Neutrophil (primary cell): ENCODE data around the gene ATOSA.

Source experiments
- H3K27ac ChIP-seq: fragments of 200-600 bp; sonication (generic); 2 replicates; pipeline ENCODE4 v1.5.1; 2016; ENCODE audit warnings: mild to moderate bottlenecking, moderate library complexity
- H3K27me3 ChIP-seq: fragments of 200-600 bp; sonication (generic); 2 replicates; pipeline ENCODE4 v1.6.0; 2016; ENCODE audit warnings: mild to moderate bottlenecking
- H3K36me3 ChIP-seq: fragments of 200-600 bp; sonication (generic); 2 replicates; pipeline ENCODE4 v1.5.1; 2017
- H3K4me1 ChIP-seq, 2 experiments: fragments of 200-600 bp in 1 of 2; sonication (generic) in 1 of 2; 1 replicate in 1 of 2; 2 replicates in 1 of 2; pipeline versions ENCODE4 v1.5.1 to v1.6.1; 2013 to 2016; ENCODE audit warnings: low read depth in 1 of 2, low read length in 1 of 2, mild to moderate bottlenecking in 1 of 2, moderate library complexity in 1 of 2; ENCODE audit not compliant: control insufficient read depth in 1 of 2, insufficient read depth in 1 of 2
- H3K4me3 ChIP-seq, 2 experiments: fragments of 200-600 bp in 1 of 2; sonication (generic) in 1 of 2; 1 replicate in 1 of 2; 2 replicates in 1 of 2; pipeline ENCODE4 v1.5.1; 2013 to 2016; ENCODE audit warnings: low read depth in 1 of 2, low read length in 1 of 2, mild to moderate bottlenecking in 1 of 2, moderate library complexity in 1 of 2
- H3K9me3 ChIP-seq: fragments of 200-600 bp; sonication (generic); 2 replicates; pipeline ENCODE4 v1.5.1; 2016
- TF ChIP-seq, protein P1 (sequence below): fragments of 200-600 bp; sonication (generic); IDR thresholded peaks from 2 replicates; pipeline ENCODE4 v1.5.1; 2016; ENCODE audit warnings: antibody characterized with exemption

ATOSA gene

DNA sequence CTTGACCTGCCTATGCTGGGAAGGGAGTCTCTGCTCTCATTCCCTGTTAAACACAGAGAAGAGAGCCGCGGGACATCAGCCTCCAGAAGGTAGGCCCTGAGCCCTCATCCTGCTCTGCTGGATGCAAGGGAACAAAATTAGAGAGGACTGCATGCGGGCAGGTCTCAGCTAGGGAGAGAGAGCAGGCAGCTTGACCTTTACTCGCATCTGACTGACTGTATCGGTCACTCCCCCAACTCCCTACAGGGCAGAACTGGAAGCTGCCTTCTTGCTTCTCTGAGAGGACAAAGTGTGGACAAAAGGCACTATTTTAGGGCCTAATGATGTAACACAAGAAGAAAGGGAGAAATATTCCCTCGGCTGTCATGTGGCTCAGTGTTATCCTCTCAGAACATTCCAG is 38.7 kb upstream of the ATOSA start:
- TF ChIP-seq, protein P1, sequence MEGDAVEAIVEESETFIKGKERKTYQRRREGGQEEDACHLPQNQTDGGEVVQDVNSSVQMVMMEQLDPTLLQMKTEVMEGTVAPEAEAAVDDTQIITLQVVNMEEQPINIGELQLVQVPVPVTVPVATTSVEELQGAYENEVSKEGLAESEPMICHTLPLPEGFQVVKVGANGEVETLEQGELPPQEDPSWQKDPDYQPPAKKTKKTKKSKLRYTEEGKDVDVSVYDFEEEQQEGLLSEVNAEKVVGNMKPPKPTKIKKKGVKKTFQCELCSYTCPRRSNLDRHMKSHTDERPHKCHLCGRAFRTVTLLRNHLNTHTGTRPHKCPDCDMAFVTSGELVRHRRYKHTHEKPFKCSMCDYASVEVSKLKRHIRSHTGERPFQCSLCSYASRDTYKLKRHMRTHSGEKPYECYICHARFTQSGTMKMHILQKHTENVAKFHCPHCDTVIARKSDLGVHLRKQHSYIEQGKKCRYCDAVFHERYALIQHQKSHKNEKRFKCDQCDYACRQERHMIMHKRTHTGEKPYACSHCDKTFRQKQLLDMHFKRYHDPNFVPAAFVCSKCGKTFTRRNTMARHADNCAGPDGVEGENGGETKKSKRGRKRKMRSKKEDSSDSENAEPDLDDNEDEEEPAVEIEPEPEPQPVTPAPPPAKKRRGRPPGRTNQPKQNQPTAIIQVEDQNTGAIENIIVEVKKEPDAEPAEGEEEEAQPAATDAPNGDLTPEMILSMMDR: no peak
- Histone ChIP-seq H3K4me3 (no peak overlapping the region), H3K4me1 (no peaks in the 10 kb centered on the region), H3K9me3 (no peaks in the 10 kb centered on the region), H3K27me3 (no peaks in the 10 kb centered on the region), H3K36me3 (no peaks in the 10 kb centered on the region), H3K27ac (no peak overlapping the region)

- Histone ChIP-seq H3K27ac (no peak overlapping the region), H3K27me3 (no peaks in the 10 kb centered on the region), H3K4me3 (no peak overlapping the region), H3K4me1 (no peaks in the 10 kb centered on the region), H3K9me3 (no peaks in the 10 kb centered on the region), H3K36me3 (no peaks in the 10 kb centered on the region)
- TF ChIP-seq, protein P1: no peak
Observed at GRCh38 chr15:52717481-52717880, 38.3 kb upstream of the ATOSA start.

DNA sequence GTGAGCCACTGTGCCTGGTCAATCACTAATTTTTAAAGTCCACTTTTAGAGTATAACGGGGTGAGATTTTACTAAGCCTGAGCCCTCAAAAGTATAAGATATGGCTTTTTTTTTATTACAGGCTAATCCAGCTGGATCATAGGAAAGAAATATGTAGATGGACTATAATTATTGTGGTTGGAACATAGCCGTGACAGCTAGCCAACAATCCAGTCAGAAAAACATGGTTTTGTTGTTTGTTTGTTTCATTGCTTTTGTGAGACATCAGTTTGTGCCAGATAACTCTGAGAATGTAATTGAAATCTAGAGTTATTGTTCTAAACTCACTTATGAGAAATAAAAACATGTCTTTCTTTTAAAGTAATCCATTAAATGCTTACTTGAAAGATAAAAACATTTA is 37.3 kb upstream of the ATOSA start:
- no peaks in the 10 kb centered on the region for H3K4me1 ChIP-seq
- no peak overlapping the region for H3K4me3 ChIP-seq
- no peak overlapping the region for H3K27ac ChIP-seq
- H3K36me3 ChIP-seq: no peaks in the 10 kb centered on the region
- H3K27me3 ChIP-seq: no peaks in the 10 kb centered on the region
- TF ChIP-seq, protein P1: no peak
- no peaks in the 10 kb centered on the region for H3K9me3 ChIP-seq

GRCh38 chr15:52715411-52715810 is 36.2 kb upstream of the ATOSA start:
- H3K27me3 ChIP-seq: no peaks in the 10 kb centered on the region
- H3K4me1 ChIP-seq: no peaks in the 10 kb centered on the region
- H3K4me3 ChIP-seq: no peak overlapping the region
- H3K27ac ChIP-seq: no peak overlapping the region
- H3K9me3 ChIP-seq: no peaks in the 10 kb centered on the region
- TF ChIP-seq, protein P1: no peak
- no peaks in the 10 kb centered on the region for H3K36me3 ChIP-seq

DNA sequence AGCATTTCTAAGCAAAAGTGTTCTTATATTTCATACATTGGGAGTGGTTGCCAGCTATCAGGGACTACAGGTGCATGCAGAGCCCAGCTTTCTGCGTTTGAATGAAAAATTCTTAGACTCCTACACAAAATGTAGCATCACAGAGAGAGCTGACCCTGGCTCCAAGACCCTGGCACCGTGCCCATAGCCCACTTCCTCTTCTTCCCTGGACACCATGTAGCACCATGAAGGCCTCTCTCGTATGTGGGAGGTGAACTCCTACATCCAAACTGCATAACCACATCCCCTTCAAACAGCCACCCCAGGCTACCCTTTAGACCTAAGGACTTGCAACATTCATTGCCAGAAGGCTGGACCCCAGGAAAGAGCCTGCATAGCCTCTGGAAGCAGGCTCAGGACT is 35.8 kb upstream of the ATOSA start:
- no peaks in the 10 kb centered on the region for H3K9me3 ChIP-seq
- no peaks in the 10 kb centered on the region for H3K27me3 ChIP-seq
- TF ChIP-seq, protein P1: no peak
- no peaks in the 10 kb centered on the region for H3K36me3 ChIP-seq
- H3K4me1 ChIP-seq: no peaks in the 10 kb centered on the region
- no peak overlapping the region for H3K4me3 ChIP-seq
- no peak overlapping the region for H3K27ac ChIP-seq

DNA sequence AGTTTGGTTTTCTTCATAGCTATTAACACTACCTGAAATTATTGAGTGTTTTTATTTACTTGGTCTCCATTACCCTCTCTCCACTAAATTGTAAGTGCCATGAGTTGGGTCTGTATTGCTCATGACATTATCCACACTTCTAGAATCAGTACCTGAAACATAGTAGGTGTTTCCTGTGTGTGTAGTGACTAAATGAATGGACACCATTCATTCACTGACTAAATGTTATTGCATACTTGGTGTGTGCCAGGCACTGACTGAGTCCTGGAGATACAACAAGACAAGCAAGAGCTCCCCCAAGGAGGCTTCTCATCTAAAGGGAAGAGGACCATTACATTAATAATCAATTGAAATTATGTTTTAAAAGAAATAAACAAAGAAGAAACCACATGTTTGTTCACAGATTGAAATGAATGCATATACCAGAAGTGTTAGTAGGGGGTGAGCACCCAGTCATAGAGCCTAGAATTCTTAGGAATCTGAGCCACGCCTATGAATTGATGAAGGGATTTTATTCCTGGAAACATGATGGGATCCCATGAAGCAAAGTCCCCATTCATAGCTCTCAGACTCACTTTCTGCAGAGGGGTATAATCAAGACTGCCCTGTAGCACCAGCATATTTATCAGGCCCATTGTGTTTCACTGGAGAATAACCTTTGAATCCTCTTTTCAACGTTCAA is 31.7 kb upstream of the ATOSA start:
- H3K4me1 ChIP-seq: peaks cover 0 to 4% of the 10 kb centered on the region in 2 experiments
- H3K9me3 ChIP-seq: no peaks in the 10 kb centered on the region
- TF ChIP-seq, protein P1: no peak
- peaks cover 8% of the 10 kb centered on the region for H3K27me3 ChIP-seq
- no peaks in the 10 kb centered on the region for H3K36me3 ChIP-seq
- no peak overlapping the region for H3K4me3 ChIP-seq
- H3K27ac ChIP-seq: no peak overlapping the region
